Chondrocyte (in vitro differentiated cells): ENCODE data around the gene RTCB. TPM values are rescaled to one million over a fixed set of nuclear protein-coding genes. Genes with fewer than 3 reads are reported as not detected.

Source experiments
- DNase-seq: peaks from one replicate; pipeline ENCODE4 v3.0.0; 2021; ENCODE audit warnings: mixed read lengths, low spot score
- H3K27ac Mint-ChIP-seq: one replicate; pipeline ENCODE4 v1.8.0; 2021; ENCODE audit warnings: mild to moderate bottlenecking, moderate library complexity, mixed read lengths; ENCODE audit not compliant: unreplicated experiment
- H3K27me3 Mint-ChIP-seq: 2 replicates; pipeline ENCODE4 v1.8.0; 2021; ENCODE audit warnings: low read depth, mixed read lengths
- H3K36me3 Mint-ChIP-seq: 2 replicates; pipeline ENCODE4 v1.8.0; 2021; ENCODE audit warnings: low read depth, mixed read lengths
- H3K4me1 Mint-ChIP-seq: 2 replicates; pipeline ENCODE4 v1.8.0; 2021; ENCODE audit warnings: low read depth, mild to moderate bottlenecking, mixed read lengths
- H3K4me3 Mint-ChIP-seq: one replicate; pipeline ENCODE4 v1.8.0; 2021; ENCODE audit warnings: mild to moderate bottlenecking, moderate library complexity, mixed read lengths; ENCODE audit not compliant: unreplicated experiment
- H3K9me3 Mint-ChIP-seq: 2 replicates; pipeline ENCODE4 v1.8.0; 2021; ENCODE audit warnings: low read depth, mixed read lengths
- CTCF ChIP-seq: fragments of 200-600 bp; sonication (generic); IDR thresholded peaks from 2 replicates; pipeline ENCODE4 v1.5.0; 2021; ENCODE audit warnings: antibody characterized with exemption, mild to moderate bottlenecking, moderate library complexity
- total RNA-seq: library from RNA; stranded (reverse); gene quantifications from 3 replicates; pipeline ENCODE4 v1.2.1, GENCODE V29; 2021

The RTCB gene
- total RNA-seq, 1 donor from 2014 or later, result 64.7 TPM

- no peak for TF ChIP-seq CTCF
- H3K27ac Mint-ChIP-seq, result no peak overlapping the region
- no peak overlapping the region for H3K4me3 Mint-ChIP-seq
- no peak for DNase-seq
- peaks cover 44% of the 10 kb centered on the region for H3K27me3 Mint-ChIP-seq
- H3K4me1 Mint-ChIP-seq, result no peaks in the 10 kb centered on the region
- peaks cover 2% of the 10 kb centered on the region for H3K36me3 Mint-ChIP-seq
- peaks cover 2% of the 10 kb centered on the region for H3K9me3 Mint-ChIP-seq
Measured at GRCh38 chr22:32342977-32343376, 69.1 kb downstream of the RTCB start.

- no peak for TF ChIP-seq CTCF
- no peak for DNase-seq
- Mint-ChIP-seq H3K27me3 (peaks cover 45% of the 10 kb centered on the region), H3K36me3 (no peaks in the 10 kb centered on the region), H3K27ac (no peak overlapping the region), H3K4me1 (no peaks in the 10 kb centered on the region), H3K9me3 (peaks cover 1% of the 10 kb centered on the region), H3K4me3 (no peak overlapping the region)
Measured at GRCh38 chr22:32341122-32341740, 70.8 kb downstream of the RTCB start.

- Mint-ChIP-seq H3K9me3 (no peaks in the 10 kb centered on the region), H3K27me3 (peaks cover 40% of the 10 kb centered on the region), H3K36me3 (no peaks in the 10 kb centered on the region), H3K4me3 (no peak overlapping the region), H3K27ac (no peak overlapping the region), H3K4me1 (no peaks in the 10 kb centered on the region)
- no peak for TF ChIP-seq CTCF
- DNase-seq, result no peak
Measured at GRCh38 chr22:32340411-32340810, 71.6 kb downstream of the RTCB start.

GRCh38 chr22:32339190-32340012 is 72.6 kb downstream of the RTCB start:
- no peak for TF ChIP-seq CTCF
- peaks cover 43% of the 10 kb centered on the region for H3K27me3 Mint-ChIP-seq
- no peaks in the 10 kb centered on the region for H3K9me3 Mint-ChIP-seq
- DNase-seq, result no peak
- no peak overlapping the region for H3K27ac Mint-ChIP-seq
- no peaks in the 10 kb centered on the region for H3K4me1 Mint-ChIP-seq
- H3K36me3 Mint-ChIP-seq, result no peaks in the 10 kb centered on the region
- H3K4me3 Mint-ChIP-seq, result no peak overlapping the region

GRCh38 chr22:32338757-32339156 is 73.3 kb downstream of the RTCB start:
- peaks cover 41% of the 10 kb centered on the region for H3K27me3 Mint-ChIP-seq
- DNase-seq, result no peak
- no peaks in the 10 kb centered on the region for H3K9me3 Mint-ChIP-seq
- no peak overlapping the region for H3K4me3 Mint-ChIP-seq
- TF ChIP-seq CTCF, result no peak
- H3K27ac Mint-ChIP-seq, result no peak overlapping the region
- no peaks in the 10 kb centered on the region for H3K4me1 Mint-ChIP-seq
- H3K36me3 Mint-ChIP-seq, result no peaks in the 10 kb centered on the region

Other genes starting within 250 kb of the RTCB start
- gene RFPL2, start 207.2 kb downstream of the RTCB start, total RNA-seq, result 0.22 TPM in 1 of 3 replicates, not detected in the others
- not detected in 3 replicates for gene SLC5A4, start 156.9 kb downstream of the RTCB start, total RNA-seq
- not detected in 3 replicates for gene RFPL3, start 54.4 kb downstream of the RTCB start, total RNA-seq
- gene BPIFC, start 52.2 kb upstream of the RTCB start, total RNA-seq, result not detected in 3 replicates
- 76.0 to 76.6 TPM (median 76.3 TPM) in 3 replicates for gene FBXO7, start 62.6 kb upstream of the RTCB start, total RNA-seq